NCI-H2196 (cell line): Measurements from ENCODE around the gene RMI2.

Experiments used
- DNase-seq: peaks from one replicate; lab custom pipeline; 2025; ENCODE audit not compliant: unreplicated experiment; lab: John Stamatoyannopoulos, UW

RMI2 gene

DNA sequence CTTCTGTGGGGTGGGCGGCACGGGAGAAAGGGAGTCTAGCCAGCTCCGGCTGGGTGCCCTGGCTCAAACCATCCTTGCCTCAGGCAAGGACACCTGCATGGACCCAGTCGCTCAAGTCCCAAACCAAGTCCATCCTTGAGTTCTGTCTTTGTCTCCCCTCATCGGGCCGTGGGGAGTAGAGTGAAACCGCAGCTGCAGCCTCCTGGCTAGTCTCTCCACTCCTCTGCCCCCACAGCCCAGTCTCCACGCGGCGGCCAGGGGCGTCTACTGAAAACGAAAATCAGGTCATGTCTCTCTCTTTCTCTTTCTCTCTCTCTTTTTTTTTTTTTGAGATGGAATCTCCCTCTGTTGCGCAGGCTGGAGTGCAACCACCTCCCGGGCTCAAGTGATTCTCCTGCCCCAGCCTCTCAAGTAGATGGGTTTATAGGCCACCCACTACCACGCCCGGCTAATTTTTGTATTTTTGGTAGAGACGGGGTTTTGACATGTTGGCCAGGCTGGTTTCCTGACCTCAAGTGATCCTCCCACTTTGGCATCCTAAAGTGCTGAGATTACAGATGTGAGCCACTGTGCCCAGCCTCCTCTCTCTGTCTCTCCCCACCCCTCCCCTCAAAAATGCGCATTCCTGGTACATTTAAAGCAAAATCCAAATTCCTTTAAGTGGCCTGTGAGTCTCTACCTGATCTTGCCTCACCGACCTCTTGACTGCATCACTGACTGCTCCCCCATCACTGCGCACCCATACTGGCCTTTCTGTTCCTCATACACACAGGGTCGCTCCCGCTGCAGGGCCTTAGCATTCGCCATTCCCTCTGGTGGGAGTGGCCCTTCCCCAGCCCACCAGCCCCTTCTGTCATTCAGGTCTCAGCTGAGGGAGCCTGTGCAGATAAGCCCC, 17.7 kb upstream of the RMI2 start:
- DNase-seq: no peak

DNA sequence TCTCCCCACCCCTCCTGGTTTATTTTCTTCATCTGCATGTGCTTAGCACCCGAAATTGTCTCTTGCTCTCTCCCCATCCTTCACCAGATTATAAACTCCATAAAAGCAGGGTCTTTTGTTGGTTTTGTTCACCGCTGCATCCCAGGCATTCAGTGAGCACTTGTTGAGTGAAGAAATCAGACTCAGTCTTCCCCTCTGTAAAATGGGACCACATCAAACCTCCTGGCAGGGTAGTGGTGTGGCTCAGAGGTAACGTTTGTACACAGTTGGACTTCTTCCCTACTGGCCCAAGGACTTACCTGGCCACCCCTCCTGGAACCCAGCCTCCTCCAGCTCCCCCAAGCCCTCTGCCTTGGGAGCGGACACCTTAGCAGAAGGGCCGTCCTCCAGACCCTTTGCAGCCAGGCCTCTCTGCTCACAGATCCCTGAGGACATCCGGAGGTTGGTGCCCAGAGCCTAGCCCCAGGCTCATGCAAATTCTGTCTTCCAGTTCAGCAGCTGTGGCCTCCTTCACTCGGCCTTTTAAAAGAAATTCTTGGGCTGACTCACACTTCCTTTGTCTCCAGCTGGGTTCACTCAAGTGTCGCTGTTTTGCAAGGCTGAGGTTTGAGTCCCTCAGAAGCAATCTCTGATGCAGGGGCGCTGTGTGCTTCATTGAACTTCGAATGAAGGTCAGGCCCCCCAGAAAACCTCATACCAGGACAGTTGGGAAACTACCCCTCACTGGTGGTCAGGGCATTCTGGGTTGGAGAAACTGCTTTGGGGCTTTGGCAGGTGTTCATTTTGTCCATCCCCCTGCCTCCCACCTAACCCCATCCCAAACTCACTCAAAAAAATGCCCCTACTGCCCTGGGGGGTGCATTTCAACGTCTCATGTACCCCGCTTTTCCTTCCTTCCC, 16.8 kb upstream of the RMI2 start:
- no peak for DNase-seq

DNA sequence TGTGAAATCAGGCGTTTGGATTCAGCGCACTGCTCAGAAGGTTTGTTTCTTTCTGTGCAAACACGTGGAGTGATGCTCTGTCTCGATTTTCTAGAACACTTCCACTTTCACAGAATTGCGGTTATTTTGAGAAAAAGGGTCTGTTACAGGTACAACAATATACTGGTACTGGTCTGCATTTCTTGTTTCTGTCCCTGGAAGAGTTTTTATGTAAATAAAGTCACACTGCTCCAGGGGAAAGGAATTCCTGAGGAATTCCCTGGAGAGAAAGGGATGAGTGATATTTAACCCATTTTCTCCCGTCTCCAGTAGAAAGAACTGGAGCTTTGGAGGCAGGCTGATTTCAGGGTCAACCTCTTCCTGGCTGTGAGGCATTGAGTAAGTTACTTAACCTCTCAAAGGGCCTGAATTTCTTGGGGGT, 16.2 kb upstream of the RMI2 start:
- DNase-seq: no peak

DNA sequence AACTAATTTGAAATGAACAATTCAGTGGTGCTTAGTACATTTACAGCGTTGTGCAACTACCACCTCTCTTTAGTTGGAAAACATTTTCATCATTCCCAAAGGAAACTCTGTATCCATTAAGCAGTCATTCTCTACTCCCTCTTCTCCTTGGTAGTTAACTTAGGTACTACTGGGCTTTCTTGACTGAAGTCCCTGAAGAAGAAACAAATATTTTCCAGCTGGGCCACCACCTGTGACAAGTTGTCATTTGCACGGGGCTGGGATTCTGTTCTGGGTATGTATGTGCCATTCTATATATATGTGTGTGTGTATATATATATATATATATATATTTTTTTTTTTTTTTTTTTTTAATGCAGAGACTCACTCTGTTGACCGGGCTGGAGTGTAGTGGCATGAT, 15.4 kb upstream of the RMI2 start:
- no peak for DNase-seq

DNA sequence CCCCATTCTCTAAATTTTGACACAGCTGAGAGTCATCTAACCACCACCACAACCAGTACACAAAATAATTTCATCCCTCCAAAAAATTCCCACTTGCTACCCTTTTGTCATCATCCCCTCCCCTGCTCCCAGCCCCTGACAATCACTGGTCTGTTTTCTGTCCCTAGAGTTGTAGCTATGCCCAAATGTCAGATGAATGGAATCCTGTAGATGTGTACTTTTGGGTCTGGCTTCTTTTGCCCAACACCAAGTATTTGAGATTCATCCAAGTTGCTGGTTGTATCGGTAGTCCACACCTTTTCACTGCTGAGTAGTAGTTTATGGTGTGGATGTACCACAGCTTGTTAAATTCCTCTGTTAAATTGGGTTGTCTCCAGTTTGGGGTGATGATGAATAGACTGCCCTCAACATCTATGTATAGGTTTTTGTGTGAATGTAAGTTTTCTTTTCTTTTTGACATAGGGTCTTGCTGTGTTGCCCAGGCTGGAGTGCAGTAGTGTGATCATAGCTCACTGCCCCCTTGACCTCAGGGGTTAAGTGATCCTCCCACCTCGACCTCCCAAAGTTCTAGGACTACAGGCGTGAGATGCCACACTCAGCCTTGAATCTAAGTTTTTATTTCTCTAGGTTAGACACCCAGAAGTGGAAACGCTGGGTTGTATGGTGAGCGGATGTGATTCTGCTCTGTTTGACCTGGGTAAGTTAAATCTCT, 14.6 kb upstream of the RMI2 start:
- no peak for DNase-seq

DNA sequence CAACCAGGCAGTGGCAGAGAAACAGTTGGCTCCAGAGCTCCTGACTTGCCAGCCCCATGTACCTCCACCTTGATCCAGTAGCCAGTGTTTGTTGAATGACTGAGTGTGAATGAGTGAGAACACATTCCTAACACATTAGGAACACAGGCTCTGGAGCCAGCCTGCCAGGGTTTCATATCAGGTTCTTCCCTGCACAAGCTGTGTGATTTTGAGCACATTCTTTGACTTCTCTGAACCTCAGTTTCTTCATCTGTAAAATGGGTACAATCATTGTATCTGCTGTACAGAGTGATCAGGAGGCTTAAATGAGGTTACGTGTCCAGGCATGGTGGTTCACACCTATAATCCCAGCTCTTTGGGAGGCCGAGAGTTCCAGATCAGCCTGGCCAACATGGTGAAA, 13.3 kb upstream of the RMI2 start:
- DNase-seq: no peak

DNA sequence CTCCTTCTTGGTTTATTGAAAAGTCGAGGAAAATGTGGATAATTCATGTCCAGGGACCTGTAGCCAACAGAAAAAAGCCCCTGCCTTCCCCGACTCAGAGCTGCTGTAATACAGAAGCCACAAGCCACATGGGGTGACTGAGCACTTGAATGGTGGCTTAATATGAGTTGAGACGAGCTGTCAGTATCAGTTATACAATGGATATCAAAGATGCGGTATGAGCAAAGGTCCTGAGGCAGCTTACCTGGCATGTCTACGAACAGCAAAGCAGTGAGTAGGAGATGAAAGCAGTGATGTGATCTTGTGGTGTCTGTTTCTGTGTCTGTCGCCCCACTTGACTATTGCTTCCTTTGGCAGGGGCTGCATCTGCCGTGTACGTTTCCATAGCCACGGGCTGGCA, 12.2 kb upstream of the RMI2 start:
- DNase-seq: no peak

DNA sequence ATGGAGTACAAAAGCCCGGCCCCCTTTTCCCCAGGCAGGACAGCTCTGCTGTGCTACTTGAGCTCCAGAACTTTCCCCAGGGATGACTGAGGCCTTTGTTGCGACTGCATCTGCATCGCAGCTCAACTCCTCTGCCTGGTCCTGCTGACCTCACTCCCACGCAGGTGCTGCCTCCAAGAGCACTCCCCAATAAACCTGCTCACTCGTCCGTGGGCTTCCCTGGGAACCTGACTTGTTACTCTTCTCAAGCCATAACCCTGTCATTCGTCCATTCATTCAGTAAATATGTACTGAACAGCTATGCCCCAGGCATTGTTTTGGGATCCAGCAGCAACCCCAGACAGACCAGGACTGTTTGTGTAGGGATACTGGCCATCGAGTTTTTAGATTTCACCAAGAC, 11.6 kb upstream of the RMI2 start:
- DNase-seq: no peak

DNA sequence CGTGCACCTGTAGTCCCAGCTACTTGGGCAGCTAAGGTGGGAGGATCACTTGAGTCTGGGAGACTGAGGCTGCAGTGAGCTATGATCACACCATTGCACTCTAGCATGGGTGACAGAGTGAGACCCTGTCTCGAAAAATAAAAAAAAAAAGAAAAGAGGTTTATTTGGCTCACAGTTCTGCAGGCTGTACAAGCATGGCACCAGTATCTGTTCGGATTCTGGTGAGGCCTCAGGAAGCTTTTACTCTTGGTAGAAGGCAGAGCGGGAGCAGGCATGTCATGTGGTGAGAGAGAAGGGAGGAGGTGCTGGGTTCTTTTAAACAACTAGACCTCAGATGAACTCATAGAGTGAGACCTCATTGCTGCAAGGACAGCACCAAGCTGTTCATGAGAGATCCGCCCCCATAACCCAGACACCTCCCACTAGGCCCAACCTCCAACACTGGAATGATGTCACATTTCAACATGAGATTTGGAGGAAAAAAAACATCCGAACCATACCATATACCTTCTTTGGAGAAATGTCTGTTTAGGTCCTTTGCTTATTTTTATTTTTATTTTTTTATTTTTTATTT, 10.3 kb upstream of the RMI2 start:
- no peak for DNase-seq

DNA sequence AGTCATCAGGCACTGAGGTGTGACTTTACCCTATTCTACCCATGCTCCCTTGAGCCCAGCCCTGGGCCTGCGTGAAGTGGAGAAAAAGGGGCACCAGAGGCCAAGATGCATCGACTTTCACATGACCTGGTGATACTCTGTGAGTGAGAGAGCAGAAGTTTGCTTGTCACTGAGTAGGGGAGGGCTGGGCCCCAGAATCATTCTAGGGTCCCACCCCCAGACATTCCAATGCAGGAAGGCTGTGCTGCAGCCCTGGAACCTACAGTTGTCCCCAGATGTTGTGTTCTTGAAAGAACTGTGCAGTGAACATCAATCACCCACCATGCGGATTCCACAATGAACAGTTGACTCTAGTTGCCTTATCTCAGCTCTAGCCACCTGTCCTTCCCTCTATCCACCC, 6.2 kb upstream of the RMI2 start:
- DNase-seq: no peak

DNA sequence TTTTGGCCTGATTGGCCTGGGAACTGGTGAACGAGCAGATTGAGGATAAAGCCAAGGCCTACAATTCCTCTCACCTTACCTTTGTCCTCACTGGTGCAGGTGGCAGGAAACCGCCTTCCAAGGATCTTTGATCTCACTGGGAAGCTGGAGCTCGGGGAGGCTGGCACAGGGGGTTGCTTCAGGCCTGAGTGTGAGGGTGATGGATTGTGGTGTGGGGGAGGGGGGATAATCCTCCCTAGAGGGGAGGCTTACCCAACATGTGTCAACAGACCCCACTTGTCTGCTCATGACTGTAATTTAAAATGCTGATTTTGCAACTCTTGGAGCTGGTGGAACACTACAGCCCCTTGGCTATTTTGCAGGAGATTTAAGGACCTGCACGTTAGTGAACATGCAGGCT, 4.5 kb upstream of the RMI2 start:
- DNase-seq: no peak

DNA sequence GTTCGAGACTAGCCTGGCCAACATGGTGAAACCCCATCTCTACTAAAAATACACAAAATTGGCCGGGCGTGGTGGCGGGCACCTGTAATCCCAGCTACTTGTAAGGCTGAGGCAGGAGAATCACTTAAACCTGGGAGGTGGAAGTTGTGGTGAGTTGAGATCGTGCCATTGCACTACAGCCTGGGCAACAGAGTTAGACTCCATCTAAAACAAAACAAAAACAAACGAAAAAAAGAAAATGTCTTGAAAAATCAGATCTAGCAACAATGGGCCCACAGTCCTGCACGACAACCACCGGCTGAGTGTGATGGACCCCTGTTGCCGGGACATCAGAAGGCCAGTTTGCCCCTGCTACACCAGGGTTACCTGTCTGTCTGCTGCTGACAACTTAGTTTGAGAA, 3.9 kb upstream of the RMI2 start:
- DNase-seq: no peak

DNA sequence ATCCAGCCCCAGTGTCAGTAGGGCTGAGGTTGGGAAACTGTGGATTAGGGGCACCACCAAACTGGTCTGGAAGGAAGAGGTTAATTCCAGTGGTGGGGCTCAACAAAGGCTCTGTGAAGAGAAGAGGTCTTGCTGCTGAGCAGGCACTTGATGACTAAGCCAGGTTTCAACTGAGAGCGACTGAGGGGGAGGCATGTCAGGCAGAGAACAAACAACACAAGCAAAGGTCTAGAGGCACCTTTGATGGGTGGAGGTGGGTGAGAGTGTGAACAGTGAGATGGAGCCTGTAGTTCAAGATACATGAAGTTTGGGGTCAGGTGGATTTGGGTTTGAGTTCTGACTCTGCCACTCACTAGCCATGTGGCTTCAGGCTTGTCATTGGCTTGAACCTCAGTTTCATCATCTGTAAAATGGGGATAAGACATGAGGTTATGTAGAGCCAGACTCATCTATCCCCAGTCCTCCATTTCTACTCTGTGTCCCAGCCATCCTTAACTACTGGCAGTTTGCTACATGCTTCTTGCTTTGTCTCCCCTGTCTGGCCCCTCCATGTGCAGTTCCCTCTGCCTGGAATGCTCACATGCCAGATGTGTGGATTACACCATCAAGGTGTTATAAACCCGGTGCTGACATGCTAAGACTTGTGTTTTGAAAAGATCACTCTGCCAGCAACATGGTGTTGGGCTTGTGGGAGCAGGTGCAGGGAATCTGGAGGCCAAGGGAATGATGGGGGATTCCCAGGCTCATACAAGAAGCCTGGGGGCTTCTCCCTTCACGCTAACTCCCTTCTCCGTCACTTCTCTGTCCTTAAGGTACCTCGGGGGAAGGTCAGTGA, 3.0 kb upstream of the RMI2 start:
- DNase-seq: no peak

DNA sequence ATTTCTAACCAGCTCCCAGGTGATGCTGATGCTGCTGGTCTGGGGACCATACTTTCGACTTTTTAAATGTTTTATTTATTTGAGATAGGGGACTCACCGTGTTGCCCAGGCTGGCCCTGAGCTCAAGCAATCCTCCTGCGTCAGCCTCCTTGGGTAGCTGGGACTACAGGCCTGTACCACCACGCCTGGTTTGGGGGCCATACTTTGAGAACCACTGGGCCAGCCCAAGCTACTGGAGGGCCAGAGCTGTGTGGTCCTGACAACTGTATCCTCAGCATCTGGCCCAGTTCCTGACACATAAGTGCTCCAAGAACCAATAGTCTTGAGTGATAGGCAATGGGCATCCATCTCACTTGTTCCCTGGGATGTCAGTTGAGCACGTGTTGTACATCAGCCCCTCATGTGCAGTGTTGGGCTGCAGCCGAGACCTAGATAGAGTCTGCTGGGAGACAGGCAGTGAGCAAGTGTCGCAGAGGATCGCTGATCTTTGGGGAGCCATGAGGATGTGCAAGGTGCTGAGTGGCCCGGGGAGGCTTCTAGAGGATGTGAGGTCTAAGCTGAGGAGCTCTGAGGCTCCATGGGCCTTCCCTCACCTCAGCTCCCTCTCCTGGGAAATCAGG, 1.6 kb downstream of the RMI2 start:
- DNase-seq: no peak

DNA sequence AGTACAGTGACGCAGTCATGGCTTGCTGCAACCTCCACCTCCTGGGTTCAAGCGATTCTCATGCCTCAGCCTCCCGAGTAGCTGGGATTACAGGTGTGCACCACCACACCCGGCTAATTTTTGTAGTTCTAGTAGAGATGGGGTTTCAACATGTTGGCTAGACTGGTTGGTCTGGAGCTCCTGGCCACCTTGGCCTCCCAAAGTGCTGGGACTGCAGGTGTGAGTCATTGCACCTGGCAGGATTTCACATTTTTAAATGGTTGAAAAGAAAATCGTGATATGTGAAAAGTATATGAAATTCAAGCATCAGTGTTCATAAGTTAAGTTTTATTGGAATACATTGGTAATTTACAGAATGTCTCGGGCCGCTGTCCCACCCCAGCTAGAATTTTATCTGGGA, 2.6 kb downstream of the RMI2 start:
- DNase-seq: no peak

DNA sequence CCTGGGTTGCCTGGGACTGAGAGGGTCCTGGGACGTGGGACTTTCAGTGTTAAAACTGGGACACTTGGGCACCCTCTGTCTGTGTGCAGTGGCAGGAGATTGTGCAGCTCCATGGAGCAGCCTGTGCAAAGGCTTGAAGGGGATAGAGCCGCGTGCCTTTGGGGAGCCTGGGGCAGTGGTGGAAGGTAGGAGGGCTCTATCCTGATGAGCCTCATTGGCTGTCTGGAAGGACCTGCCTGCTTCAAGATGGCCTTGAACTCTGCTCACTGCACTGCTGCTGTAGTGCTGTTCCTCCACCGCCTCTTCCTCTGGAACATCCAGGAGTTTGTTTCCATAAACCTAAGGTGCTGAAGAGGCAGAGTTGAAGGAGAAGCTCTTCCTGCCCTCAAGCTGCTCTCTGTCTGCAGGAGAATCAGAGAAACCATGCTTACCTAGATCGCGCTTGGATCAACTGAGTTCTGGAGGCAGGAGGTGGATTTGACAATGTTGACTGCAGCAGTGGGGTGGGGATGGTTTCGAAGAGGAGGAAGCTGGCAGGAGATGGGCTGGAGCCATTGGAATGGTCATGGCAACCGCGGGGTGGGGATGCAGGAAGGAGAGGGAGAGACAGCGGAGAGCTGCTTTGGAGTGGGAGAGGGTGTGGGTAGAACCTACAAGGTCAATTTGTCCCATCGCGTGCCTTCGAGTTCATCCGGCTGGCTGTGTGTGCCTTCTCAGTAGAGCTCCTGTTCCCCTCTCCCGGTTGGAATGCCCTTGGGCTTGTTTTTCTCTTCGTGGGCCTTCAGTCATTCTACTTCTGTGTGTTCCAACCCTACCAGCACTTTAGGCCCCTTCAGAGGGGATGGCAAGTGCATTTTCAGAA, 3.7 kb downstream of the RMI2 start:
- no peak for DNase-seq

DNA sequence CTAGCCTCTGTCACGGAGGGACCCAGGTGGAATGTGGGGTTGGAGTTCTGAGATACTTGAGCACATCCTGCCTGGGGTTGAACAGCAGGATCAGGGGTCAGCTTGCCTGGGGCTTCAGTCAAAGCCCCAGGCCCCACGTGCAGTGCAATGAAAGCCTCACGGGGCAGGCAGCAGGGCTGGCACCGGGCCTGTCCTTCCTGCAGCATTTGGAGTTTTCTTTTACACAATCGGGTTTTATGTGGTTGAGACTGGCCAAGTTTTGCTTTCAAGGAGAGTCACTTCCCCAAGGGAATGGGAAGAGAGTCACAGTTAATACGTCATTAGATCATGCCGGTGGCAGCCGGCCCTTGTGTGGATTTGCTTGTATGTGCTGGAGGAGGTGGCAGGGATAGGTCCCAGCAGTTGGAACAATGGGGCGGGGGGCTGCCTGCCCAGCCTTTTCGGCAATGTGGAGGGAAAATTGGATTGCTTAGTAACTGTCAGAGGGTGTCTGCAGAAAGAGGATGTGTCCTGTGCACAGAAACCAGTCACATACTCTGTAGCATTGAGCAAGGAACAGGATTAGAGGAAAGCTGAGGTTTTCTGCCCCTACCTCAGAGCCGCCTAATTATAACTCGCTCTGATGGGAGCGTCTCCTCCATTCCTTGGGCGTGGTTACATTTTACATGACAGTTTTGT, 4.5 kb downstream of the RMI2 start:
- no peak for DNase-seq

DNA sequence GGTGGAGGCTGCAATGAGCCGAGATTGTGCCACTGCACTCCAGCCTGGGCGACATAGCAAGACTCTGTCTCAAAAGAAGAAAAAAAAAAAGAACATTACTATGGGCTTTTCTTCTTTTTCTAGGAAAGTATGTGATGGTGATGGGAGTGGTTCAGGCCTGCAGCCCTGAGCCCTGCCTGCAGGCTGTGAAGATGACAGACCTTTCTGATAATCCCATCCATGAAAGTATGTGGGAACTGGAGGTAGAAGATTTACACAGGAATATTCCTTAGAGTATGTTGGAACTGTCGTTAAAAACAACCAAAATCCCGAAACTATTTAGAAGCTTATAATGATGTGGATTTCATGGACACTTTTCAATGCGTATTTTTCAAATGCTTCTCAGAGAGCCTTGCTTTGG, 5.3 kb downstream of the RMI2 start:
- no peak for DNase-seq
